Erythroblast (primary cell): Measurements from ENCODE around the gene MEIKIN.

Experiments
- GATA1 ChIP-seq: IDR thresholded peaks from 2 replicates; pipeline ENCODE4 v1.6.1; 2011; ENCODE audit warnings: low read depth, mild to moderate bottlenecking, control low read depth, low read length, moderate library complexity
- POLR2A ChIP-seq: IDR thresholded peaks from 2 replicates; pipeline ENCODE4 v1.6.1; 2011; ENCODE audit warnings: mild to moderate bottlenecking, low read length

- TF ChIP-seq POLR2A (no peak), GATA1 (no peak)
Observed at GRCh38 chr5:131757830-131758519, 187.5 kb downstream of the MEIKIN start.
